Thyroid gland (tissue), 4 donors: Measurements from ENCODE around the gene TATDN3. TPM values are rescaled to one million over a fixed set of nuclear protein-coding genes. Genes with fewer than 3 reads are reported as not detected.

Source experiments
- DNase-seq, 2 donors: peaks; one replicate each; pipeline ENCODE4 v3.0.0-alpha.2; 2019
- H3K27ac ChIP-seq, 3 donors: fragments of 200-600 bp; sonication (generic); 1 replicate in 2 of 3; 2 replicates in 1 of 3; pipeline ENCODE4 v1.5.1; 2016 to 2019; ENCODE audit warnings: mild to moderate bottlenecking in 1 of 3, moderate library complexity in 1 of 3
- H3K27me3 ChIP-seq: fragments of 200-600 bp; sonication (generic); one replicate; pipeline ENCODE4 v1.5.1; 2019
- H3K36me3 ChIP-seq, 2 donors: fragments of 200-600 bp; sonication (generic); one replicate each; pipeline ENCODE4 v1.5.1; 2016 to 2019
- H3K4me1 ChIP-seq, 2 donors: fragments of 200-600 bp; sonication (generic); one replicate each; pipeline ENCODE4 v1.5.1; 2017 to 2019
- H3K4me3 ChIP-seq, 3 donors: fragments of 200-600 bp; sonication (generic); replicated peaks in 1 of 3; 1 replicate in 2 of 3; 2 replicates in 1 of 3; pipeline ENCODE4 v1.5.1; 2016; ENCODE audit warnings: mild to moderate bottlenecking in 1 of 3
- H3K9me3 ChIP-seq: fragments of 200-600 bp; sonication (generic); one replicate; pipeline ENCODE4 v1.5.1; 2017
- POLR2A ChIP-seq, 2 donors: fragments of 450-650 bp; IDR thresholded peaks; one replicate each; pipeline ENCODE4 v1.6.1; 2017; ENCODE audit warnings: antibody characterized with exemption in 2 of 2, mild to moderate bottlenecking in 2 of 2, moderate library complexity in 1 of 2
- WGBS, 2 donors: methylation state at CpG; one replicate each; pipeline ENCODE4 v1.1.5; 2017; 5-methylcytosine and 5-hydroxymethylcytosine counted together
- intact Hi-C: fragments of 100-400 bp; cut with DNase I; formaldehyde crosslinking; loops from one replicate; pipeline ENCODE4 v1.15.1; 2023
- total RNA-seq, 4 donors: library from RNA; depleted of rRNA; stranded (reverse); fragments of >200 nt; gene quantifications; one replicate each; pipeline ENCODE4 v1.2.3, GENCODE V29; 2016
- TF ChIP-seq, protein P1 (sequence below), 6 experiments: fragments of 200-600 bp in 3 of 6; fragments of 450-650 bp in 3 of 6; sonication (generic) in 3 of 6; IDR thresholded peaks; one replicate each; pipeline ENCODE4 v1.5.1; 2016 to 2019; ENCODE audit warnings: antibody characterized with exemption in 6 of 6, mild to moderate bottlenecking in 2 of 6, inconsistent platforms in 1 of 6, moderate library complexity in 1 of 6

Gene TATDN3
- total RNA-seq, 4 donors from 2014 or later: 12.1 to 20.2 (median 18.6) TPM

- Histone ChIP-seq H3K4me3 (no peak overlapping the region), H3K36me3 (peaks cover 0 to 10% of the 10 kb centered on the region in 2 donors), H3K27me3 (no peaks in the 10 kb centered on the region), H3K4me1 (no peaks in the 10 kb centered on the region), H3K27ac (no peak overlapping the region), H3K9me3 (no peaks in the 10 kb centered on the region)
- intact Hi-C loops: loop anchor here (10.0 kb wide), 1 partner anchor 119 kb away; no protein-coding TSS in a partner anchor
- TF ChIP-seq, protein P1, sequence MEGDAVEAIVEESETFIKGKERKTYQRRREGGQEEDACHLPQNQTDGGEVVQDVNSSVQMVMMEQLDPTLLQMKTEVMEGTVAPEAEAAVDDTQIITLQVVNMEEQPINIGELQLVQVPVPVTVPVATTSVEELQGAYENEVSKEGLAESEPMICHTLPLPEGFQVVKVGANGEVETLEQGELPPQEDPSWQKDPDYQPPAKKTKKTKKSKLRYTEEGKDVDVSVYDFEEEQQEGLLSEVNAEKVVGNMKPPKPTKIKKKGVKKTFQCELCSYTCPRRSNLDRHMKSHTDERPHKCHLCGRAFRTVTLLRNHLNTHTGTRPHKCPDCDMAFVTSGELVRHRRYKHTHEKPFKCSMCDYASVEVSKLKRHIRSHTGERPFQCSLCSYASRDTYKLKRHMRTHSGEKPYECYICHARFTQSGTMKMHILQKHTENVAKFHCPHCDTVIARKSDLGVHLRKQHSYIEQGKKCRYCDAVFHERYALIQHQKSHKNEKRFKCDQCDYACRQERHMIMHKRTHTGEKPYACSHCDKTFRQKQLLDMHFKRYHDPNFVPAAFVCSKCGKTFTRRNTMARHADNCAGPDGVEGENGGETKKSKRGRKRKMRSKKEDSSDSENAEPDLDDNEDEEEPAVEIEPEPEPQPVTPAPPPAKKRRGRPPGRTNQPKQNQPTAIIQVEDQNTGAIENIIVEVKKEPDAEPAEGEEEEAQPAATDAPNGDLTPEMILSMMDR (IDR thresholded peaks at IDR 0.05): no peak
- no peak for TF ChIP-seq POLR2A (IDR thresholded peaks at IDR 0.05)
- no peak for DNase-seq
- WGBS, 2 donors: 77 to 80% methylated on average over 1 of the region's 1 CpG
Measured at GRCh38 chr1:212783976-212784375, 7.7 kb upstream of the TATDN3 start.

DNA sequence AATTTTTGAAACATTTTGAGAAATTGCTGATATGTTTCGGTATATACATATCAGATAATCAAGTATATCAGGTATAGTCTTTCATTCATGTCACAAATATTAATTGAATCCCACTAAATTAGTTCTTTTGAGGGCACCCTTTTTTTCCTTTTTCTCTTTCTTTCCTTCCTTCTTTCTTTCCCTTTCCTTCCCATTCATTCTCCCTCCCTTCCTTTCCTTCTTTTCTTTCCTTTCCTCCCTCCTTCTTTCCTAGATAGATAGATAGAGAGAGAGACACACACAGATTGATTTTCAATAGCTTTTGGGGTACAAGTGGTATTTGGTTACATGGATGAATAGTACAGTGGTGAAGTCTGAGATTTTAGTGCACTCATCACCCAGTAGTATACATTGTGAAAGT is 5.8 kb upstream of the TATDN3 start:
- WGBS, 2 donors: 92 to 98% methylated on average over 1 of the region's 1 CpG

GRCh38 chr1:212791261-212791675 is 426 bp upstream of the TATDN3 start:
- TF ChIP-seq, protein P1 (IDR thresholded peaks at IDR 0.05): no peak
- no peak for TF ChIP-seq POLR2A (IDR thresholded peaks at IDR 0.05)
- WGBS, 2 donors: 0% methylated on average over 12 to 21 of the region's 22 CpGs
- no peak for DNase-seq
- Histone ChIP-seq H3K4me3 (peak overlapping the region; percentile 67 to 81 (median 78)), H3K27ac (peak overlapping the region in 2 of 3 donors; percentile 84 to 93), H3K4me1 (peaks cover 15 to 20% of the 10 kb centered on the region in 2 donors), H3K9me3 (no peaks in the 10 kb centered on the region), H3K36me3 (no peaks in the 10 kb centered on the region), H3K27me3 (no peaks in the 10 kb centered on the region)
- intact Hi-C loops: loop anchor here (10.0 kb wide), 2 partner anchors 64 to 224 kb away; partner anchors contain the start of genes ANGEL2 and FLVCR1

More for the DNA sequence above, 5.8 kb upstream of the TATDN3 start:
- peaks cover 8 to 15% of the 10 kb centered on the region in 2 donors for H3K4me1 ChIP-seq
- no peak for DNase-seq
- H3K4me3 ChIP-seq: no peak overlapping the region
- H3K27me3 ChIP-seq: no peaks in the 10 kb centered on the region
- no peak for TF ChIP-seq POLR2A (IDR thresholded peaks at IDR 0.05)
- TF ChIP-seq, protein P1 (IDR thresholded peaks at IDR 0.05): no peak
- peaks cover 0 to 10% of the 10 kb centered on the region in 2 donors for H3K36me3 ChIP-seq
- H3K9me3 ChIP-seq: no peaks in the 10 kb centered on the region
- no peak overlapping the region for H3K27ac ChIP-seq
- intact Hi-C loops: loop anchor here (10.0 kb wide), 1 partner anchor 121 kb away; no protein-coding TSS in a partner anchor

- DNase-seq: no peak
- Histone ChIP-seq H3K27me3 (no peaks in the 10 kb centered on the region), H3K36me3 (peaks cover 0 to 9% of the 10 kb centered on the region in 2 donors), H3K9me3 (no peaks in the 10 kb centered on the region), H3K27ac (peak overlapping the region; percentile 84 to 93 (median 86)), H3K4me3 (peak overlapping the region; percentile 67 to 81 (median 78)), H3K4me1 (peaks cover 15 to 20% of the 10 kb centered on the region in 2 donors)
- intact Hi-C loops: loop anchor here (10.0 kb wide), 2 partner anchors 62 to 222 kb away; partner anchors contain the start of genes ANGEL2 and FLVCR1
- TF ChIP-seq, protein P1 (IDR thresholded peaks at IDR 0.05): no peak
- TF ChIP-seq POLR2A (IDR thresholded peaks at IDR 0.05): no peak
- 20 to 22% methylated on average over 16 of the region's 16 CpGs for WGBS, 2 donors
Measured at GRCh38 chr1:212792396-212792908, 758 bp downstream of the TATDN3 start.

- Histone ChIP-seq H3K27ac (no peak overlapping the region), H3K27me3 (no peaks in the 10 kb centered on the region), H3K4me1 (peaks cover 15 to 18% of the 10 kb centered on the region in 2 donors), H3K4me3 (no peak overlapping the region), H3K9me3 (no peaks in the 10 kb centered on the region), H3K36me3 (peaks cover 0 to 9% of the 10 kb centered on the region in 2 donors)
- intact Hi-C loops: loop anchor here (10.0 kb wide), 2 partner anchors 60 to 220 kb away; partner anchors contain the start of genes ANGEL2 and FLVCR1
- WGBS, 2 donors: 81 to 82% methylated on average over 1 of the region's 1 CpG
- TF ChIP-seq, protein P1 (IDR thresholded peaks at IDR 0.05): no peak
- no peak for TF ChIP-seq POLR2A (IDR thresholded peaks at IDR 0.05)
- no peak for DNase-seq
Measured at GRCh38 chr1:212794561-212795014, 2.9 kb downstream of the TATDN3 start.
